IMR-90 (cell line): Measurements from ENCODE around the gene PEX14. TPM values are rescaled to one million over a fixed set of nuclear protein-coding genes. Genes with fewer than 3 reads are reported as not detected.

Experiments
- ATAC-seq: fragments of 200-7000 bp; cut with Tn5 transposase; 2 replicates; pipeline ENCODE4 v1.9.1; 2020; ENCODE audit warnings: low read depth, mild to moderate bottlenecking, moderate library complexity
- BruUV-seq: library from RNA; stranded (reverse); fragments of 400-500 nt; replicated peaks from 2 replicates; lab custom pipeline; 2021; lab: Mats Ljungman, UMichigan
- CTCF ChIA-PET: fragments of 300-600 bp; formaldehyde crosslinking; extraction: SDS; loops from one replicate; lab custom pipeline; 2021; ENCODE audit warnings: antibody characterized with exemption; lab: Yijun Ruan, JAX
- POLR2A ChIA-PET: fragments of 300-600 bp; sonication (Branson Sonifier 250); formaldehyde crosslinking; loops from one replicate; lab custom pipeline; 2022; ENCODE audit warnings: antibody characterized with exemption; ENCODE audit not compliant: unreplicated experiment; lab: Charles Lee
- DNase-seq: peaks from one replicate; pipeline ENCODE4 v3.0.0; 2013
- H2AFZ ChIP-seq: replicated peaks from 2 replicates; pipeline ENCODE3; 2013; ENCODE audit warnings: low read length, mild to moderate bottlenecking; ENCODE audit not compliant: poor library complexity
- H2AK5ac ChIP-seq: 2 replicates; pipeline ENCODE4 v1.6.1; 2013; ENCODE audit warnings: low read depth, low read length, inconsistent platforms
- H2AK9ac ChIP-seq: replicated peaks from 2 replicates; pipeline ENCODE3; 2013; ENCODE audit warnings: mild to moderate bottlenecking, low read depth, low read length, moderate library complexity; ENCODE audit not compliant: poor library complexity
- H2BK120ac ChIP-seq: 2 replicates; pipeline ENCODE4 v1.6.1; 2013; ENCODE audit warnings: low read depth, low read length, inconsistent platforms
- H2BK15ac ChIP-seq: 3 replicates; pipeline ENCODE4 v1.6.1; 2013; ENCODE audit warnings: low read depth, low read length, inconsistent platforms
- H2BK20ac ChIP-seq: 2 replicates; pipeline ENCODE4 v1.6.1; 2013; ENCODE audit warnings: low read depth, mild to moderate bottlenecking, inconsistent platforms, low read length, moderate library complexity
- H2BK5ac ChIP-seq: 2 replicates; pipeline ENCODE4 v1.6.1; 2013; ENCODE audit warnings: mild to moderate bottlenecking, low read depth, low read length, inconsistent platforms; ENCODE audit not compliant: poor library complexity, severe bottlenecking
- H3K14ac ChIP-seq: replicated peaks from 2 replicates; pipeline ENCODE4 v1.6.1; 2013; ENCODE audit warnings: low read depth, low read length, inconsistent platforms
- H3K18ac ChIP-seq: 2 replicates; pipeline ENCODE4 v1.6.1; 2013; ENCODE audit warnings: low read depth, low read length, control low read depth
- H3K23ac ChIP-seq: 2 replicates; pipeline ENCODE4 v1.6.1; 2013; ENCODE audit warnings: low read depth, low read length, inconsistent platforms
- H3K27ac ChIP-seq: 2 replicates; pipeline ENCODE4 v1.5.1; 2013; ENCODE audit warnings: mild to moderate bottlenecking, control low read depth, low read length; ENCODE audit not compliant: insufficient read depth
- H3K27me3 ChIP-seq: 2 replicates; pipeline ENCODE4 v1.6.1; 2013; ENCODE audit warnings: low read length; ENCODE audit not compliant: control insufficient read depth, insufficient read depth
- H3K36me3 ChIP-seq: 2 replicates; pipeline ENCODE4 v1.6.1; 2013; ENCODE audit warnings: low read length, mixed read lengths; ENCODE audit not compliant: control insufficient read depth, insufficient read depth
- H3K4ac ChIP-seq: 2 replicates; pipeline ENCODE4 v1.6.1; 2013; ENCODE audit warnings: low read depth, low read length, inconsistent platforms
- H3K4me1 ChIP-seq: 2 replicates; pipeline ENCODE4 v1.6.1; 2013; ENCODE audit warnings: low read length, mixed read lengths; ENCODE audit not compliant: control insufficient read depth, insufficient read depth
- H3K4me2 ChIP-seq: 2 replicates; pipeline ENCODE4 v1.6.1; 2013; ENCODE audit warnings: low read depth, mild to moderate bottlenecking, control low read depth, low read length, moderate library complexity
- H3K4me3 ChIP-seq: 2 replicates; pipeline ENCODE4 v1.5.1; 2013; ENCODE audit warnings: low read depth, mild to moderate bottlenecking, control low read depth, low read length, moderate library complexity; ENCODE audit not compliant: insufficient read depth
- H3K56ac ChIP-seq: 2 replicates; pipeline ENCODE4 v1.6.1; 2013; ENCODE audit warnings: low read length, inconsistent platforms; ENCODE audit not compliant: insufficient read depth; ENCODE audit errors: extremely low read depth
- H3K79me1 ChIP-seq, 2 experiments: 2 replicates each; pipeline ENCODE4 v1.6.1; 2013; ENCODE audit warnings: low read length in 2 of 2, inconsistent platforms in 1 of 2, low read depth in 1 of 2
- H3K9ac ChIP-seq: 2 replicates; pipeline ENCODE4 v1.6.1; 2013; ENCODE audit warnings: low read depth, low read length, control low read depth
- H3K9me1 ChIP-seq: 2 replicates; pipeline ENCODE4 v1.6.1; 2013; ENCODE audit warnings: low read length, inconsistent platforms; ENCODE audit not compliant: insufficient read depth
- H3K9me3 ChIP-seq: 2 replicates; pipeline ENCODE4 v1.6.1; 2013; ENCODE audit warnings: low read length; ENCODE audit not compliant: control insufficient read depth, insufficient read depth
- H4K20me1 ChIP-seq: 2 replicates; pipeline ENCODE4 v1.6.1; 2013; ENCODE audit warnings: low read length, inconsistent platforms; ENCODE audit not compliant: insufficient read depth
- H4K5ac ChIP-seq: 2 replicates; pipeline ENCODE4 v1.6.1; 2013; ENCODE audit warnings: mild to moderate bottlenecking, low read depth, low read length, control low read depth
- H4K8ac ChIP-seq, 2 experiments: 2 replicates each; pipeline ENCODE4 v1.6.1; 2013; ENCODE audit warnings: low read depth in 2 of 2, low read length in 2 of 2, control low read depth in 1 of 2, inconsistent platforms in 1 of 2
- H4K91ac ChIP-seq: 2 replicates; pipeline ENCODE4 v1.6.1; 2013; ENCODE audit warnings: low read depth, low read length, inconsistent platforms; ENCODE audit not compliant: insufficient read depth
- CEBPB ChIP-seq: IDR thresholded peaks from 2 replicates; pipeline ENCODE4 v1.6.1; 2012; ENCODE audit warnings: low read depth, low read length, improper control_type of control experiment
- NFE2L2 ChIP-seq: fragments of 150-350 bp; IDR thresholded peaks from 2 replicates; pipeline ENCODE4 v1.6.1; 2016; ENCODE audit warnings: low read depth, mild to moderate bottlenecking, low read length
- USF2 ChIP-seq: fragments of 150-350 bp; IDR thresholded peaks from 2 replicates; pipeline ENCODE4 v1.6.1; 2017; ENCODE audit warnings: mild to moderate bottlenecking, antibody characterized with exemption, low read length, low read depth
- WGBS, 2 experiments: methylation state at CpG; one replicate each; pipeline versions ENCODE4 v1.1.5 to v1.1.7; 2013; ENCODE audit warnings: missing lambda C conversion rate in 2 of 2; ENCODE audit not compliant: insufficient read length in 1 of 2; ENCODE audit errors: extremely low coverage in 2 of 2; 5-methylcytosine and 5-hydroxymethylcytosine counted together
- dilution Hi-C: fragments of 300-500 bp; cut with HindIII; formaldehyde crosslinking; loops from one replicate; pipeline ENCODE4 v1.14.3; 2018; ENCODE audit warnings: low sequenced_read_pairs; ENCODE audit not compliant: unreplicated experiment
- in situ Hi-C: fragments of 300-500 bp; cut with MboI; formaldehyde crosslinking; loops from 3 replicates; pipeline ENCODE4 v1.14.3; 2019; ENCODE audit warnings: low sequenced_read_pairs, inconsistent platforms, mixed read lengths
- intact Hi-C: fragments of 100-400 bp; cut with micrococcal nuclease; formaldehyde crosslinking; loops from 2 replicates; pipeline ENCODE4 v1.10.0; 2022
- polyA plus RNA-seq, 3 experiments: library from polyadenylated mRNA; depleted of rRNA; stranded (reverse); fragments of >200 nt; gene quantifications; 2 replicates each; pipeline ENCODE4 v1.2.3, GENCODE V29; 2012; ENCODE audit warnings: low replicate concordance in 1 of 3
- total RNA-seq: library from RNA; depleted of rRNA; stranded (reverse); fragments of >200 nt; gene quantifications from 2 replicates; pipeline ENCODE4 v1.2.3, GENCODE V29; 2012

PEX14 gene
- total and polyA plus RNA-seq, 2 of the 4 experiments (the other 2 are of a cell fraction), result 9.5 to 22.5 TPM

GRCh38 chr1:10555635-10556429 is 81.1 kb downstream of the PEX14 start:
- peaks cover 4% of the 10 kb centered on the region; the same call in 1 of the 2 replicates for H3K4me1 ChIP-seq
- DNase-seq (no peak), ATAC-seq (peak; percentile 32; the same call in 1 of the 2 replicates)
- no peak overlapping the region for H3K14ac ChIP-seq
- in situ Hi-C loops, result no loop called here
- BruUV-seq, result no TSS peak
- no peak overlapping the region for H3K4me3 ChIP-seq
- no peak overlapping the region for H4K91ac ChIP-seq
- H3K56ac ChIP-seq, result no peak overlapping the region
- H3K27ac ChIP-seq, result no peak overlapping the region
- H3K36me3 ChIP-seq, result no peaks in the 10 kb centered on the region
- POLR2A ChIA-PET, result no interaction called here
- intact Hi-C loops, result no loop called here
- no peak overlapping the region for H2AK5ac ChIP-seq
- CTCF ChIA-PET, result no interaction called here
- no peak overlapping the region for H2AK9ac ChIP-seq
- no peak overlapping the region for H2AFZ ChIP-seq
- H4K20me1 ChIP-seq, result peaks cover 18% of the 10 kb centered on the region
- no peak overlapping the region for H4K5ac ChIP-seq
- no peak overlapping the region for H2BK15ac ChIP-seq
- no peak for TF ChIP-seq USF2
- peak; percentile 22; the same call in 1 of the 2 replicates for TF ChIP-seq CEBPB
- TF ChIP-seq NFE2L2, result no peak
- H2BK20ac ChIP-seq, result no peak overlapping the region
- no peak overlapping the region for H3K4ac ChIP-seq
- H3K18ac ChIP-seq, result no peak overlapping the region
- no peak overlapping the region for H3K4me2 ChIP-seq
- no peak overlapping the region for H2BK120ac ChIP-seq
- H3K9me1 ChIP-seq, result peaks cover 7% of the 10 kb centered on the region; the same call in 1 of the 2 replicates
- no peak overlapping the region for H3K23ac ChIP-seq
- H4K8ac ChIP-seq, result no peak overlapping the region
- no peak overlapping the region for H2BK5ac ChIP-seq
- H3K27me3 ChIP-seq, result no peaks in the 10 kb centered on the region
- peaks cover 12 to 32% of the 10 kb centered on the region in 2 experiments; a peak in 3 of 4 replicates for H3K79me1 ChIP-seq
- no peak overlapping the region for H3K9ac ChIP-seq
- dilution Hi-C loops, result no loop called here
- no peaks in the 10 kb centered on the region for H3K9me3 ChIP-seq
- 75% methylated on average over 10 of the region's 20 CpGs; no CpG with 5 or more reads in 1 of the 2 experiments for WGBS, 2 experiments
